NCI-H82 treated with DMSO at 0.1 percent for 48 hours (cell line): Measurements from ENCODE around the gene MIOX.

Experiments used
- DNase-seq: peaks from one replicate; lab custom pipeline; 2025; ENCODE audit not compliant: unreplicated experiment; lab: John Stamatoyannopoulos, UW

MIOX gene

DNA sequence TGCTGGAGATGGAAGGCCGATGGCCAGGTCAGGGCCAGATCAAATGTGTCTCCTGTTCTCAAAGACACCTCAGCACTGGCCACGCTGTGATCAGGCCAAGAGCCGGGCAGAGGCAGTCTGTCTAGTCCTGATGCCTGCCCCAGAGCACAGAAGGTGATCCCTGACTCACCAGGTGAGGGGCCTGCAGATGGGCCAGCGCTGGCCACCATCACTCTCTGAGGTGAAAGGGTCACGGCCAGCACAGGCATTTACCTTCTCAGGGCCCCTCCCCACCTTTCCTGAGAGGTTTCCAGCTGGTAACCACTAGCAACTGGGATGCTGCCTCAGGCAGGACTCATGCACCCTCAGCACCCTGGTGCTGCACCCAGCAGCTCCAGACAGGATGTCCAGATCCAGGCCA, 14.7 kb upstream of the MIOX start:
- DNase-seq: no peak

DNA sequence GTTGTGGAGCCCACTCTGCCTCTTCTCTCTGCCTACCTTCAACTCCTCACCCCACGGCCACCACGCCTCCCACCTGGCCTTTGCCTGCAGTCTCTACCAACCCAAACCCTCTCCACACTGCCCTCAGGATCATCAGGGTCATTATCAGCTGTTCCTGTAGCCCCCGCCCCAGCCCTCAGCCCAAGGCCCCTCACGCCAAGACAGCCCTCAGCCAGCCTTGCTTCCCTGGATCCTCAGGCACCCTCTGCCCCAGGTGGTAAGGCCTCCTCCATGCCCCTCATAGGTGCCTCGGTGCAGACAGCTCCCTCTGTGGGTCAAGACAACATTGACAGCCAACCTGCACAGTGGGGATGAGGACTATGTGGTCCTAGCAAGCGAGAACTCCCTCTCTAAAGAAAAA, 13.6 kb upstream of the MIOX start:
- no peak for DNase-seq

DNA sequence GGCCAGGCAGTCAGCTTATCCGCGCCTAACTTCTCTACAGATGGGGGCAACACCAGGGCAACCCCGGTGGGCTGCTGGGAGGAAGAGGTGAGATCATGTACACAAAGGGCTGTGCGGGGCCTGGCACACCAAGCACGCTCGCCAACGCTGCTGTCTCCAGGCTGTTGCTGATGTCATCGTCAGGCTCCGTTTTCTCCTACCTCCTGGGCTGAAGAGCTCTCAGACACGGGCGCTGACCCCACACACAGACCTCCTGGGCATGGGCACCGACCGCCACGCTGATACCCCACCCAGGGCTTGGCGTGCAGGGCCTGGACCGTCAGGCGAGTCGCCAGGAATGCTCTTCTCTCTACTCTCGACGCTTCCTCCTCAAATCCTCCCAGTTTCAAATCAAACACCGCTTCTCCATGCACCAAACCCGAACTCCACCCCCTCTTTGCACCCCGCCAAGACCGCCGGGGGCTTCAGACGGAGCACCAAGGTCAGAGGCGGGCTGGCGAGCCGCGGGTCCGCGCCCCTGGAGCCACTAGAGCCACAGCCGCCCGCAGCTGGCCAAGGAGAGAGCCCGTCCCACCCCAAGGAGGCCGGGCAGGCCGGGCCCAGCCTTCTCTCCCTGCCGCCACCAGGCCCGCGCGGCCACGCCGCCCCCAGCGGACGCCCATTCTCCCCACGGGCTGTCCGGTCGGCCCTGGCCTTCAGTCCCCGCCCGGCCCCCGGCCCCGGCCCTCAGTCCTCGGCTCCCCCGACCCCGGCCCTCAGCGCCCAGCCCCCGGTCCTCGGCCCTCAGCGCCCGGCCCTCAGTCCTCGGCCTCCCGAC, 12.6 kb upstream of the MIOX start:
- DNase-seq: no peak

DNA sequence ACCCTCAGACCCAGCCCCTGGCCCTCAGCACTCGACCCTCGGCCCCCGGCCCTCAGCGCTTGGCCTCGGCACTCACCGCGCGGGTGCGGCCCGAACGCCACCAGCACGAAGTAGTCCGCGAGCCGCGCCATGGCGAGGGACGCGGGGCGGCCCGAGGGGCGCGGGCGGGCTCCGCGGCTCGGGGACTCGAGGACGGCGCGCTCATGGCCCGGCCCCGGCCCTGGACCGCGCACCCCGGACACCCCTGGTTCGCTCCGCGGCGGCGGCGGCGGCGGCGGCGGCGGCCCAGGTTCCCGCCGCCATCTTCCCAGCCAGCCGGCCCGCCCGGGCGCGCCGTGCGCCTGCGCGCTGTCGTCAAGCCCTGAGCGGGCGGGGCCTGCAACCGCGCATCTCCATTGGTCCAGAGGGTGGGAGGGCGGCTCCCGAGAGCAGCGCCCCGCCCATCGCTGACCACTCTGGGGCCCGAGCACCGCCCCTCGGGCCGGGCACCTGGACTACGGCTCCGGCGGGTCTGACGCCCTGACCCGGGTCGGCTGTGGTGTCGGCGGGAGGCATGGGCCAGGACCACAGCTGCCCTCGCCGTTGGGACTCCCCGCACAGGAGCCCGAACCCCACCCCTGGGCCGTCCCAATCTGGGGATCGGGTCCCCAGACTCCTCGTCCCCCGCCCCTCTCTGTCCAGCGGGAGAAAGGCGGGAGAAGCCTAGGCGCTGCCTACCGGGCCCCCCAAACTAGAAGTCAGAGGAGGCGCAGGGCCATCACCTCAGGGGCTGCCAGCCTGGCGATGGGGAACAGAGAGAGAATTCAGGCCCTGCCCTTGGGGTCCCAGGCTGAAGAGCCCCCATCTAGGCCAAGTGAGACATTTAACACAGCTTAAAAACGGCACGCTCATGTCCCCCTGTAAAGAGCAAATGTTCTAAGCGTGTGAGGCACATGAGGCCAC, 11.7 kb upstream of the MIOX start, which contains the start of gene SBF1:
Gene SBF1 (minus strand): TSS at position 326 of the 942 bp plus-strand sequence. CDS start 195 bp downstream, at position 131.
- DNase-seq: peak; percentile 43

DNA sequence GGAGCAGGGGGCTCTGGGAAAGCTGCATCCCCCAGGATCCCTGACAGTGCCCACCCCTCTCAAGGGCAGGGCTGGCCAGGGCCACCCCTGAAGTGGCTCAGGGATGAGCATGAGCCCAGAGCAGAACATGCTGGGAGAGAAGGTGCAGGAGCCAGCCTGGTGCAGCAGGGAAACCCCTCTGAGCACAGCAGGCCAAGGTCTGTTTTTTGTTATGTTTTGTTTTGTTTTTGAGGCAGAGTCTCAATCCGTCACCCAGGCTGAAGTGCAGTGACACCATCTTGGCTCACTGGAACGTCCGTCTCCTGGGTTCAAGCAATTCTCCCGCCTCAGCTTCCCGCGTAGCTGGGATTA, 11.0 kb upstream of the MIOX start:
- no peak for DNase-seq

DNA sequence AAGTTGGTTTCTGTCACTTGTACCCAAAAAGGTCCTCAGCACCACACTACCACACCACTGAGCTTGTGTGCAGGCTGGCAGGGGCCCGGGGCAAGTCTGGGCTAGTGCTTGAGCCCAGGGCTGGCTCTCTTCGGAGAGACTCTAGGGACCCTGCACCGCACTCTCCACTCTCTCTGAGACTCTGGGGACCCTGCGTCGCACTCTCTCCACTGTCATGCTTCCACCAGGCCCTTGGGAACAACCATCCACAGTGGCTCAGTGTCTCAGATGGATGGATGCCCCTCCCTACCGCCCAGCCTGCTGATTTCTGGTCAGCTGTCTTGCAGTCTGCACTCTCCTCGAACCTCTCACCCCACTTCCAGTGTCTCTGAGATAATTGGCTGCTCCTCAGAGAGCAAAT, 9.8 kb upstream of the MIOX start:
- no peak for DNase-seq

DNA sequence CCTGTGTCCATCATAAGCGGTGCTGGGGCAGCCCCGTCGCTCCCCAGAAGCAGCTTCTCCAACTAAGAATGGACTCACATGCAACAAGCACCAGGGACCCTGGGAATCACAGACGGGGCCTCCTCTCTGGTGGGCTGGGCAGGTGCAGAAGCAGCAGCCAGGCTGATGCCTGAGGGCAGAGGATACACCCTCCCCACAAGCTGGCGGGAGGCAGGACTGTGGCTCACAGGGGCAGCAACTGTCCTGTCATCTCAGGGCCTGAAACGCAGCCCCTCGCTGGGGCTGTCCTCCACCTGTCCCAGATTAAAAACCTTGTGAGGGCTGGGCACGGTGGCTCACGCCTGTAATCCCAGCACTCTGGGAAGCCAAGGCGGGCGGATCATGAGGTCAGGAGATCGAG, 8.7 kb upstream of the MIOX start:
- no peak for DNase-seq

DNA sequence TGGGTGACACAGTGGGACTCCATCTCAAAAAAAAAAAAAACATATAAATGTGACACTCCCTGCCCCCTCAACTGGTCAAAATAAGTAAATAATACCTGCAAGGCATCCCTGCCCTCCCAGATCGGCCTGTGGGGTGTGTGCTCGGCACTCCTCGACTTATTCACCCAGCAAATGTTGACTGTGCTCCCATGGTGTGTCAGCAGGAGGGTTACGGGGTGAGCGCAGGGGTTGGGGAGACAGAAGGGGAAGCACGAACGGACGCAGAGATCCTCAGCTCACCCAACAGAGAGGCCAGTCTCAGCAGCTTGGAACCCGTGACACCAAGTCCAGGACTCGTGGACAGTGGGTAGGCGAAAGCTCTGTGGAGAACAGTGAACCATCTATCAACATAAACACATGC, 6.9 kb upstream of the MIOX start:
- DNase-seq: no peak

DNA sequence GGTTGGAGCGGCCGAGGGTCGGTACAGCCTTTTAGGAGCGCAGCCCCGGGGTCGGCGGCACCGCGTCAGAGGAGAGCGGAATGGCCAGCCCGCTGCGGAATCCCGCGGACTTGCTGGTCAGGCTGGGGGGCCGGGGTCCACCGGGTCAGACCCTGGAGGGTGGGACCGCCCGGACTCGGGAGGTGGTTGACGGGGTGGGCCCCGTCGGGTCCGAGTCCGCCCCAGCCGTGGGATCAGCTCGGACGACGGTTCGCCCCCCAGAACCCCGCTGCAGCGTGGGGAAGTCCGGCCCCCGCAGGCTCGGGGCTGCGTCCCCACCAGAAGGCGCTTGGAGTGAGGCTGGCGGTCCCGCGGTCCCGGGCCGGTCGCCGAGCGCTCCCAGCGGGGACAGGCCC, 5.6 kb upstream of the MIOX start:
- no peak for DNase-seq

DNA sequence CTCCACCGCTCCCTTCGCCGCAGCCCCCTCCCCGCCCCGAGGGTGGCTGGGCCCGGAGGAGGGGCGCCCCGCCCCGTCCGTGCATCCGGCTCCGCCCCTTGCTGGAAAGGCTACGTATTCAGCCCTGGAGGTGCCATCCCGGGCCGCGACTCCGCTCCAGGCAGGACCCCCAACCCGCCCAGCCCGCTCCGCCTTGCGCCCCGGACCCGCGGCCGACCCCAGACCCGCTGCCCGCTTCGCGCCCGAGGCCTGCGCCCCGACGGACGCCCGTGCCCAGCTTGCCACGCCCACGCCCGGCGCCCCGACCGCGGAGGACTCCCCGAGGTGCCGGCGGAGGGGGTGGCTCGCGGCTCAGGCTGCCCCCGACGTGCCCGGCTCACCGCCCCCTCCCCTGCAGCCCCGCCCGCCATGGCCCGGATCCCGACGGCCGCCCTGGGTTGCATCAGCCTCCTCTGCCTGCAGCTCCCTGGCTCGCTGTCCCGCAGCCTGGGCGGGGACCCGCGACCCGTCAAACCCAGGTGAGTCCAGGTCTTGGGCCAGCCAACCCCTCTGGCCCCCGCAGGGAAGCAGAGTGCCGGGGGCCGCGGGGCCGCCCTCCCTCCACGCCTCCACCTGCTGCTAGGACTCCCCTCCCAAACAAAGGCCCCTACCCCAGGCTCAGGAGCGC, 5.1 kb upstream of the MIOX start, which contains the start of gene ADM2:
Gene ADM2 (plus strand): TSS at position 104 of the 667 bp plus-strand sequence. CDS start 305 bp downstream, at position 409.
- no peak for DNase-seq

DNA sequence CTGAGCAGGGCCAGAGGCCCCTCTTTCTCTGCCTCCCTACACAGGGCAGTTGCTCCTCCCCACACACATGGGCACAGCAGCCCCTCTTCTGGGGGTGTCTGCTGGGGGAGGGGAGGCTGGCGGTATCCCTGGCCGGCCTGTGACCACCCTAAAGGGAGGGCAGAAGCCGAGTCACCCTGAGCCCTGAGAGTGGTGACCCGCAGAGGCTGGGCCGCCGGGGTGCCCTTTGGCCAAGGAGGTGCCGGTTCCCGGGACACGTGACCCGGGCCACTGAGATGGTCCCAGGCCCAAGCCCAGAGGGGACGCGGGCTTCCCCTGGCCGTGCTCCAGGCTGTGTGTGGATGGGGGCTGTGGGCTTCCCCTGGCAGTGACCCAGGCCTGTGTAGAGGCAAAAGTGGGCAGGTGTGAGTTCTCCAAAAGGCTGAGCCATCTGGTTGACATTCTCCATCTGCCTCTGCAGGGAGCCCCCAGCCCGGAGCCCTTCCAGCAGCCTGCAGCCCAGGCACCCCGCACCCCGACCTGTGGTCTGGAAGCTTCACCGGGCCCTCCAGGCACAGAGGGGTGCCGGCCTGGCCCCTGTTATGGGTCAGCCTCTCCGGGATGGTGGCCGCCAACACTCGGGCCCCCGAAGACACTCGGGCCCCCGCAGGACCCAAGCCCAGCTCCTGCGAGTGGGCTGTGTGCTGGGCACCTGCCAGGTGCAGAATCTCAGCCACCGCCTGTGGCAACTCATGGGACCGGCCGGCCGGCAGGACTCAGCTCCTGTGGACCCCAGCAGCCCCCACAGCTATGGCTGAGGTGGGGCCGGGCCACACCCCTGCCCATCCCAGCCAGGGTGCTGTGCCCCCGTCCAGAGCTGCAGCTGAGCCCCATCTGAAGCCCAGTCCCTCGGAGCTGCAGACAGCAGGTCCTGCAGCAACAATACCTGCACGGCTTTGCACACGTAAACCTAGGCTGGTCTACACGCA, 4.3 kb upstream of the MIOX start:
- no peak for DNase-seq

DNA sequence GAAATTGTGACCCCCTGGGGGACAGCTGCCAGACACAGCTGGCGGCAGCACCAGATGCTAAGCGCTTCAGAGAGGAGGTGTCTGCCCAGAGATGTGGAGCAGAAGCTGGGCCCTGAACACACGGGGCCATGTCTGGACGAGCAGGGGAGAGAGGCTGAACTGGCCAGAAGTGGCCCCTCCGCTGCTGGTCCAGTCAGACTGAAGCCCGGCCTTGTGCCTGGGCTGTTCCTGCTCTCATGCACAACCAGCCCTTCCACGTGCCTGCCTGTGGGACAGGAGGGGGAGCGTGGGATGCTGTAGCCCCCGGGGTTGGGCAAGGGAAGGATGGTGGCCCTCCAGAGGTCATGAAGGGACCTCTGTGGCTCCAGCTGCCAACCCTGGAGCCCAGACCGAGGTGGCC, 3.6 kb upstream of the MIOX start:
- no peak for DNase-seq

DNA sequence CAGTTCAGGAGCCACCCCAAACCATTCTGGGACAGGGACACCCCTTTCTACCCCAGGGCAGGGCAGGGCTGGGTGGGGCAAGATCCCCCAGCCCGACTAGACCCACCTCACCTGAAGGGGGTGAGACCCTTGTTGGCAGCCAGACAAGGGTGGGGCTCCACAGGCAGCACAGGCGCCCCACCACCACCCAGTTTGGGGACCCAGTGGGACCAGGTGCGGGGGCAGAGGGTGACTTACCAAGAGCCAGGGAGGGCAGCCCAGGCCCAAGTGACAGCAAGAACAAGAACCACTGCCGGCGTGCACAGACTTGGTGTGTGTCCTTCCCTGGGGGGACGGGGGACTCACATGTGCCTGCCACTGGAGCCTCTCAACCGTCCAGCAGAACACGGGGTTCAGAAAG, 3.1 kb upstream of the MIOX start:
- no peak for DNase-seq

DNA sequence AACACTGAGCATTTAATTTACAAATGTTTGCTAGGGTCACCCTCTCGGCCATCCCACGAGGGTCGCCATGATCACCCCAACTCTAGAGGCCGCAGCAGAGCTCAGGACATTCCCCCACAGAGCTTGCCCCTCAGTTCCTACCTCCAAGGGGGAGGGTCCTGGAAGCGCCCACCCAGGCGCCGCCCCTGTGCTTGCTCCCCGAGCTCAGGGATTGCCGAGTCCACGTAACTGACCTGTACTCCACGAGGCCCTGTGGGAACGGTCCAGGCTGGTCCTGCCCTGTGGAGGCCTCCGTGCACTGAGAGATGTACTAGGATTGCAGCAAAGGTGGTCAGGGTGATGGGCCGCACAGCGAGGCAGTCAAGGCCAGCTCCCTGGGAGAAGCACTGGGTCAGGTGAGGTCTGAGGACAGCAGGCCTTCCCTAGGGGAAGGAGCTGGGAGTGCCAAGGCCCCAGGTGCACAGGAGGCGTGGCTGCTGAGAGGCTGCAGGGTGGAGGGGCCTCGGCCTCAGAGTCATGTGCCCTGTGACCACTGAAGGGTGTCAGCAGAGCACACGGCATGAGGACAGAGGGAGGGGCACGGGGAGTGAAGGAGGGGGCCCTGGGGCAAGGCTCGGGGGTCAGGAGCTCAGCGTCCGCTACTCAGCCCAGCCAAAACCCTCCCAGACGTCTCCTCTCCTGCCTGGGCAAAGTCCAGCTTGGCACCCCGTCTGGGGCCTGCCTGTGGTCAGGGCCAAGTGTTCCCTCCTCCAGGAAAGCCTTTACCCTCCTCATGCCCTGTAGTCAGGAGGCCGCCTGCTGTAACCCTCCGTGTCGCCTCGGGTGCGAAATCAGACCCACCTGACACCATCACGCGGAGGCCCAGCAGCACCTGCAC, 2.4 kb upstream of the MIOX start:
- no peak for DNase-seq

DNA sequence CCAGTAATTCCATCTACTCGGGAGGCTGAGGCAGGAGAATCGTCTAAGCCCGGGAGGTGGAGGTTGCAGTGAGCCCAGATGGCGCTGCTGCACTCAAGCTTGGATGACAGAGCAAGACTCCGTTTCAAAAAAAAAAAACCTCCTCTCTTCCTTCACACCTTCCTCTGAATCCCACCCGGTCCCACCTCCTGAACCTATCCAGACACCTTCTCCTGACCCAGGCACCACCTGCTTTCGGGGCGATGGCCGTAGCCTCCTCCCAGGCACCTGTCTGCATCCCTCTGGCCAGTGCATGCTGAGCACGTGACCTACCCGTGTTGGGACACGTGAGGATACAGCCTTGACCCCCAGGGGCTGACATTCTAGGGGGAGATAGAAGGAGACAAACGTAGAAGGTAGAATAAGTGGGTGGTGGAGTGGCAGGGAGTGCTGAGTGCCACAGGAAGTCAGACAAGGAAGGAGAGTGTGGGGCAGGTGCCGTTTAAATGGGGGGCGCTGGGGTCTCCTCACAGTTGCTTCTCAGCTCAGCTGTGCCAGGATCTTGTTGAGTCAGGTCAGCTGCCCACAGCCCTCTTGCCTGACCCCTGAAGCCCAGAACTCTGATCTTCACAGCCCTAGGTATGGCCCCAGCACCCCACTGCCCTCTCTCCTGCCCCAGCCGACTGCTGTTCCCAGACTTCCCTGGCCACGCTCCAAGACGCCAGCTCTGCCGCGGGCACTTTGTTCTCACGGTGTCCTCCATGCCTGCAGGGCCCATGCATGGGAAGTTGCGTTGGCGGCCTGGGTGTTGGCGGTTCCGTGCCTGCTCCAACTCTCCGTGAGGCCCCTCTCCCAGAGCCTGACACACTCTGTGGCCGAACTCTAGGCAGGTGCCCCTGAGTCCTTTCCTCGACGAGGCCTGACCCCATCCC, 1.2 kb upstream of the MIOX start:
- DNase-seq: no peak

DNA sequence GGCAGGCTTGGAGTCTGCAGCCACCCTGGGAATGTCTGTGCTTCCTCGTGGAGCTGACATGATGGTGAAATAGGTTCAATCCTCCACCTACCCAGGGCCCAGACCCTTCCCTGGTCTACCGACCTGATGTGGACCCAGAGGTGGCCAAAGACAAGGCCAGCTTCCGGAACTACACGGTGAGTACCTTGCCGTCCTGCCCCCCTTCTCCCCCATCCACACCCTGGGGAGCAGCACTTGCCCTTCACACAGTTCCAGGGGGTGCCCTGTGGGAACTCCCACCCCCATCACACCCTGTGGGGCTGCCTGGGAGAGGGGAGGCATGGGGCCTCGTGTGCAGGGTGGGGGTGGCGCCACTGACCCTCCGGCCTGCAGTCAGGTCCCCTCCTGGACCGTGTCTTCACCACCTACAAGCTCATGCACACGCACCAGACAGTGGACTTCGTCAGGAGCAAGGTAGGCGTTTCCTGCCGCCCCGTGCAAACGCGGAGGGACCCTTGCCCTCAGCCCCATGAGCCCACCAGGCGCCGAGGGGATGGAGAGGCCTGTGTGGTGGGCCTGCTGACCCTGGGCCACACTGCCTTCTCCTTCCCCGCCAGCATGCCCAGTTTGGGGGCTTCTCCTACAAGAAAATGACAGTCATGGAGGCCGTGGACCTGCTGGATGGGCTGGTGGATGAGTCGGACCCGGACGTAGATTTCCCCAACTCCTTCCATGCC, 789 bp downstream of the MIOX start:
- no peak for DNase-seq

DNA sequence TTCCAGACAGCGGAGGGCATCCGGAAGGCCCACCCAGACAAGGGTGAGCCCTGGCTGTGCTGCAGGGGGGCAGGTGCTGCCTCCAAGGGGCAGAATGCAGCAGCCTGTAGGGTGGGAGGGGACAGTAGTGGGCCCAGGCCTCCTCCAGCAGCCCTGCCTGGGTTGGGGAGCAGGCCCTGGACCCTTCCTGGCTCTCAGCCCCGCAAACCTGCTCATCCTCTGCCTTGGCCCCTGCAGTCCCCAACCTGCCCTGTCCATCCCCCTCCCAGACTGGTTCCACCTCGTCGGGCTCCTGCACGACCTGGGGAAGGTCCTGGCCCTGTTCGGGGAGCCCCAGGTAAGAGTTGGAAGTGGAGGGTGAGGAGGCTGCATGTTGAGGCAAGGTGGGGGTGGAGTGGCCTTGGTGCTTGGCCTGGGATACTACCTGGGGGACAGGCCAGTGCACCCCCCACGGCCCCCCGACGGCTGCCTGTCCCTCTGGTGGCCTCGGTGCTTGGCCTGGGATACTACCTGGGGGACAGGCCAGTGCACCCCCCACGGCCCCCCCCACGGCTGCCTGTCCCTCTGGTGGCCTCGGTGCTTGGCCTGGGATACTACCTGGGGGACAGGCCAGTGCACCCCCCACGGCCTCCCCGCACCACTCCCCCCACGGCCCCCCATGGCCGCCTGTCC, 1.5 kb downstream of the MIOX start:
- DNase-seq: no peak
